H9 (cell line): ENCODE data around the gene RFPL1. TPM values are rescaled to one million over a fixed set of nuclear protein-coding genes. Genes with fewer than 3 reads are reported as not detected.

Experiments
- DNase-seq: peaks from one replicate; pipeline ENCODE4 v3.0.0-alpha.2; 2017
- H2AFZ ChIP-seq: one replicate; pipeline ENCODE4 v1.6.1; 2013; ENCODE audit warnings: mild to moderate bottlenecking, low read length, control low read depth, moderate library complexity
- H2AK5ac ChIP-seq: 2 replicates; pipeline ENCODE4 v1.6.1; 2013; ENCODE audit warnings: low read length, control low read depth, mixed read lengths; ENCODE audit not compliant: insufficient read length
- H2BK120ac ChIP-seq: one replicate; pipeline ENCODE4 v1.6.1; 2013; ENCODE audit warnings: low read depth, mild to moderate bottlenecking, low read length, control low read depth, inconsistent platforms; ENCODE audit not compliant: poor library complexity, severe bottlenecking
- H2BK12ac ChIP-seq: 2 replicates; pipeline ENCODE4 v1.6.1; 2013; ENCODE audit warnings: low read length, control low read depth, mixed read lengths, low read depth; ENCODE audit not compliant: insufficient read length
- H2BK15ac ChIP-seq: 2 replicates; pipeline ENCODE4 v1.6.1; 2013; ENCODE audit warnings: low read depth, low read length, control low read depth
- H2BK20ac ChIP-seq: one replicate; pipeline ENCODE4 v1.6.1; 2013; ENCODE audit warnings: low read depth, mild to moderate bottlenecking, low read length, control low read depth, inconsistent platforms; ENCODE audit not compliant: poor library complexity, severe bottlenecking
- H2BK5ac ChIP-seq: 2 replicates; pipeline ENCODE4 v1.6.1; 2013; ENCODE audit warnings: low read length, control low read depth, mixed read lengths; ENCODE audit not compliant: insufficient read length
- H3K14ac ChIP-seq: 2 replicates; pipeline ENCODE4 v1.6.1; 2013; ENCODE audit warnings: low read length, control low read depth; ENCODE audit not compliant: insufficient read depth
- H3K18ac ChIP-seq: 2 replicates; pipeline ENCODE4 v1.6.1; 2013; ENCODE audit warnings: low read depth, mild to moderate bottlenecking, mixed read lengths, low read length, control low read depth; ENCODE audit not compliant: insufficient read length
- H3K23ac ChIP-seq: 2 replicates; pipeline ENCODE4 v1.6.1; 2013; ENCODE audit warnings: low read length, control low read depth, mixed read lengths, low read depth; ENCODE audit not compliant: insufficient read length
- H3K23me2 ChIP-seq: 2 replicates; pipeline ENCODE4 v1.6.1; 2013; ENCODE audit warnings: low read depth, mild to moderate bottlenecking, mixed read lengths, low read length, control low read depth; ENCODE audit not compliant: insufficient read length, poor library complexity, severe bottlenecking
- H3K27ac ChIP-seq: 2 replicates; pipeline ENCODE4 v1.5.1; 2013; ENCODE audit warnings: low read length, control low read depth, mixed read lengths, low read depth; ENCODE audit not compliant: insufficient read length
- H3K27me3 ChIP-seq: 2 replicates; pipeline ENCODE4 v1.6.1; 2013; ENCODE audit warnings: low read length, control low read depth, inconsistent platforms; ENCODE audit not compliant: insufficient read depth
- H3K4ac ChIP-seq: 2 replicates; pipeline ENCODE4 v1.6.1; 2013; ENCODE audit warnings: low read depth, mild to moderate bottlenecking, control low read depth, inconsistent platforms, low read length, moderate library complexity
- H3K4me1 ChIP-seq: 2 replicates; pipeline ENCODE4 v1.6.1; 2013; ENCODE audit warnings: low read length, control low read depth, inconsistent platforms; ENCODE audit not compliant: insufficient read depth
- H3K4me2 ChIP-seq: 2 replicates; pipeline ENCODE4 v1.6.1; 2013; ENCODE audit warnings: low read length, control low read depth, mixed read lengths; ENCODE audit not compliant: insufficient read length, insufficient read depth
- H3K56ac ChIP-seq: 2 replicates; pipeline ENCODE4 v1.6.1; 2013; ENCODE audit warnings: low read depth, mild to moderate bottlenecking, mixed read lengths, low read length, control low read depth; ENCODE audit not compliant: insufficient read length
- H3K79me1 ChIP-seq: 2 replicates; pipeline ENCODE4 v1.6.1; 2013; ENCODE audit warnings: low read depth, mild to moderate bottlenecking, moderate library complexity, low read length, control low read depth, inconsistent platforms; ENCODE audit not compliant: insufficient read depth, poor library complexity, severe bottlenecking
- H3K79me2 ChIP-seq: 2 replicates; pipeline ENCODE4 v1.6.1; 2013; ENCODE audit warnings: low read length, control low read depth, inconsistent platforms; ENCODE audit not compliant: insufficient read depth
- H3K9ac ChIP-seq: 2 replicates; pipeline ENCODE4 v1.6.1; 2013; ENCODE audit warnings: low read length, control low read depth, mixed read lengths; ENCODE audit not compliant: insufficient read length; ENCODE audit errors: extremely low read depth
- H3K9me3 ChIP-seq: one replicate; pipeline ENCODE4 v1.6.1; 2013; ENCODE audit warnings: low read depth, low read length, inconsistent platforms; ENCODE audit not compliant: control insufficient read depth
- H3T11ph ChIP-seq: one replicate; pipeline ENCODE4 v1.6.1; 2013; ENCODE audit warnings: mild to moderate bottlenecking, low read length, control low read depth, inconsistent platforms
- H4K20me1 ChIP-seq: one replicate; pipeline ENCODE4 v1.6.1; 2013; ENCODE audit not compliant: control insufficient read depth, insufficient read length, insufficient read depth
- H4K5ac ChIP-seq: 2 replicates; pipeline ENCODE4 v1.6.1; 2013; ENCODE audit warnings: low read depth, mild to moderate bottlenecking, mixed read lengths, low read length, control low read depth; ENCODE audit not compliant: insufficient read length
- H4K8ac ChIP-seq: replicated peaks from 2 replicates; pipeline ENCODE4 v1.6.1; 2013; ENCODE audit warnings: low read length, control low read depth, mixed read lengths, low read depth; ENCODE audit not compliant: insufficient read length
- H4K91ac ChIP-seq: 2 replicates; pipeline ENCODE4 v1.6.1; 2013; ENCODE audit warnings: low read depth, mild to moderate bottlenecking, moderate library complexity, mixed read lengths, low read length, control low read depth; ENCODE audit not compliant: insufficient read length
- H3K27ac Mint-ChIP-seq, 3 experiments: 2 replicates in 2 of 3; 3 replicates in 1 of 3; pipeline ENCODE4 v1.8.0; 2020 to 2021; ENCODE audit warnings: mixed read lengths in 3 of 3, mild to moderate bottlenecking in 1 of 3, moderate library complexity in 1 of 3
- H3K27me3 Mint-ChIP-seq: 2 replicates; pipeline ENCODE4 v1.8.0; 2021; ENCODE audit warnings: low read depth, mild to moderate bottlenecking, moderate library complexity, mixed read lengths
- H3K36me3 Mint-ChIP-seq, 3 experiments: 2 replicates in 2 of 3; 3 replicates in 1 of 3; pipeline ENCODE4 v1.8.0; 2020 to 2021; ENCODE audit warnings: low read depth in 3 of 3, mixed read lengths in 3 of 3; ENCODE audit not compliant: insufficient read depth in 1 of 3
- H3K4me1 Mint-ChIP-seq, 2 experiments: 2 replicates each; pipeline ENCODE4 v1.8.0; 2020; ENCODE audit warnings: mixed read lengths in 2 of 2
- H3K4me3 Mint-ChIP-seq, 2 experiments: 2 replicates in 1 of 2; 3 replicates in 1 of 2; pipeline ENCODE4 v1.8.0; 2020 to 2021; ENCODE audit warnings: mild to moderate bottlenecking in 2 of 2, mixed read lengths in 2 of 2, moderate library complexity in 1 of 2
- H3K9me3 Mint-ChIP-seq, 2 experiments: 2 replicates in 1 of 2; 3 replicates in 1 of 2; pipeline ENCODE4 v1.8.0; 2020; ENCODE audit warnings: mild to moderate bottlenecking in 2 of 2, mixed read lengths in 2 of 2, moderate library complexity in 1 of 2
- CTCF ChIP-seq: fragments of 200-600 bp; sonication (generic); conservative IDR thresholded peaks from 3 replicates; pipeline ENCODE4 v1.8.0; 2021; ENCODE audit warnings: antibody characterized with exemption, mild to moderate bottlenecking
- WGBS: extraction: QIAGEN DNeasy Blood & Tissue Kit; methylation state at CpG from one replicate; pipeline ENCODE4 v1.1.7; 2013; ENCODE audit warnings: missing lambda C conversion rate, low lambda C conversion rate, mixed read lengths; ENCODE audit not compliant: insufficient read length; ENCODE audit errors: extremely low coverage; 5-methylcytosine and 5-hydroxymethylcytosine counted together
- total RNA-seq: library from RNA; stranded (reverse); gene quantifications from 2 replicates; pipeline ENCODE4 v1.2.1, GENCODE V29; 2021

Gene RFPL1
- total RNA-seq, 1 experiment from 2014 or later: not detected

GRCh38 chr22:29454276-29454675, 15.9 kb downstream of the RFPL1 start:
- Histone ChIP-seq H4K20me1 (no peaks in the 10 kb centered on the region), H3K79me2 (no peaks in the 10 kb centered on the region), H3K4ac (no peak overlapping the region), H4K5ac (no peak overlapping the region), H3K9ac (no peak overlapping the region), H3K23ac (no peak overlapping the region), H2AFZ (no peak overlapping the region), H3K79me1 (no peaks in the 10 kb centered on the region), H3K4me2 (no peak overlapping the region), H2BK20ac (no peak overlapping the region), H3K23me2 (no peaks in the 10 kb centered on the region), H3K27ac (no peak overlapping the region), H2BK120ac (no peak overlapping the region), H3T11ph (no peak overlapping the region), H4K8ac (no peak overlapping the region), H4K91ac (no peak overlapping the region), H3K18ac (no peak overlapping the region), H3K9me3 (no peaks in the 10 kb centered on the region), H2BK15ac (no peak overlapping the region), H2AK5ac (no peak overlapping the region), H3K56ac (no peak overlapping the region), H3K14ac (no peak overlapping the region), H2BK12ac (no peak overlapping the region), H3K27me3 (no peaks in the 10 kb centered on the region), H2BK5ac (no peak overlapping the region), H3K4me1 (no peaks in the 10 kb centered on the region; the same call in 1 of the 2 replicates)
- Mint-ChIP-seq H3K4me1 (peaks cover 7 to 13% of the 10 kb centered on the region in 2 experiments; a peak in 3 of 4 replicates), H3K9me3 (no peaks in the 10 kb centered on the region), H3K27me3 (no peaks in the 10 kb centered on the region; the same call in 1 of the 2 replicates), H3K36me3 (no peaks in the 10 kb centered on the region), H3K4me3 (no peak overlapping the region), H3K27ac (no peak overlapping the region; a peak in 1 of 7 replicates)
- no peak for TF ChIP-seq CTCF
- WGBS: no CpG with 5 or more reads among the region's 8 CpGs
- DNase-seq: no peak
